HuH-7 (cell line): ENCODE measurements around the gene NT5C3A.

Experiments used
- DNase-seq: peaks from one replicate; pipeline ENCODE4 v3.0.0; 2011; ENCODE audit warnings: low spot score

NT5C3A gene

GRCh38 chr7:33075818-33076518, 13.4 kb upstream of the NT5C3A start:
- DNase-seq = no peak

GRCh38 chr7:33073243-33073642, 10.7 kb upstream of the NT5C3A start:
- DNase-seq = no peak

DNA sequence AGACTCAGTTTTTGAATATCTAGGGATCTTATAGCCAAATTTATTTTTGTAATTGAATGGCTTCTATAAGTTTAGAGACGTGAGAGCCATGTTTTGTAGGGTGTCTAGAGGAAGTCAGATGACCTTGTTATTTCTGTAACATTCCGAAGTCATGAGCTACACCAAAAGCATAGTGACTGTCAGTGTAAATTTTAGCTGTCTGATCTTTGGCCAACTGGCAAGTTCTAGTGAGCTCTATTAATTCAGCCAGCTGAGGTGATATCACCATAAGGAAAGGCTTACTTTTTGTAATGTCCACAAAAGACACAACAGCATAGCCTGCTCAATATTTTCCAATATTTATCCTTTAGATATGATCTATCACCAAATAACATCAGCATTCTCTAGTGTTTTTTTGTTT, 9.9 kb upstream of the NT5C3A start:
- DNase-seq = no peak

GRCh38 chr7:33070831-33071230, 8.3 kb upstream of the NT5C3A start:
- DNase-seq = no peak

DNA sequence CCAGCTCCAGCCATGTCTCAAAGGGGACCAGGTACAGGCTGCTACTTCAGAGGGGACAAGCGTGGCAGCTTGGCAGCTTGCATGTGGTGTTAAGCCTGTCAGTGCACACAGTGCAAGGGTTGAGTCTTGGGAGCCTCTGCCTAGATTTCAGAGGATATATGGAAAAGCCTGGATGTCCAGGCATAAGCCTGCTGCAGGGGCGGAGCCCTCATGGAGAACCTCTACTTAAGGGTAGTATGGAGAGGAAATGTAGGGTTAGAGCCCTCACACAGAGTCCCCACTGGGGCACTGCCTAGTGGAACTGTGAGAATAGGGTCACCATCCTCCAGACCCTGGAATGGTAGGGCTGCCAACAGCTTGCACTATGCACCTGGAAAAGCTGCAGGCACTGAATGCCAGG, 7.7 kb upstream of the NT5C3A start:
- DNase-seq = no peak

DNA sequence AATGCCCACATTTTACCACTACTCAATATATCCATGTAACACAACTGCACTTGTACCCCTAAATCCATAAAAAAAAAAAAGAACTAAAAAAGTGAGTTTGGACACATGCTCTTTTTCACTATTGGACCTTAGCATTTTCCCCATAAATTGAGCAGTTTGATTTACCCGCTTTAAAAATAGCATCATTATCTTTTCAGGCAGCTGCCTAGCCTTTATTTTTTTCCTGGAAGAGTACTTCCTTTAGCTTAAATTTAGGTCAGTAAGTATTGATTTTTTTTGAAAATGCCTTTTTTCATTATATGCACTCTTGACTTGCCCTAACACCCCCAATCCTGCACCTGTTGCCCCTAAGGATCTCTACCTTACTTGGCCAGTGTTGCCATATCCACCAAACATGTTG, 5.3 kb upstream of the NT5C3A start:
- no peak for DNase-seq

- DNase-seq = no peak
Observed at GRCh38 chr7:33066771-33067170, 4.2 kb upstream of the NT5C3A start.

- no peak for DNase-seq
Observed at GRCh38 chr7:33065981-33066380, 3.4 kb upstream of the NT5C3A start.

DNA sequence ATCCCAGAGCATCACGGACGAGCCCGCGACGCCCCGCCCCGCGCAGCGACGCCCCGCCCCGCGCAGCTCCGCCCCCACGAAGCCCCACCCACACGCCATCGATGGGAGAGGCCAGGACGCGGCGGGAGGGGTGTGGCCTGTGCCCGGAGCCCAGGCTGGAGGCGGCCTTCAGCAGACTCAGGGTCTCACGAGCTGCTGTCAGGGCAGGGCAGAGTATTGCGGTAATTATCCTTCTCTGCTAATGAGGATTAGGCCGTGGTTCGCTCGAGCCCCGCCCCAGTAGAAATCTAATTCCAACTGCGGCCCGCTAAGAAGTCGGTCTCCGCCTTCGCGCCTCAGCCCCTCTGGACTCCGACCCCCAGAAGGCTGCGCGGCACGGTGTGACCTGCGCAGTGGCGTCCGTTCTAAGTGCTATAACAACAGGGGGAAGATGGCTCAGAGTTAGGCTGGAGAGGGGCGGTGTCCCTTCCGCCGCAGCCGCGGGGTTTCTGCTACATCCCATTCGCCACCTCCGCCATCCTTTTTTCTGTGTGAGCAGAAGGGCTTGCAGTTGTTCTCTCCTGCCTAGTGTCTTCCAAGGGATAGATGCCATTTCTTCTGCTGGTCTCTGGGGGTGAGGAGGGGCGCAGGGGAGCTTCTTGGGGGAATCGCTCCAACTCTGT, 337 bp upstream of the NT5C3A start:
- DNase-seq = peak; percentile 93

DNA sequence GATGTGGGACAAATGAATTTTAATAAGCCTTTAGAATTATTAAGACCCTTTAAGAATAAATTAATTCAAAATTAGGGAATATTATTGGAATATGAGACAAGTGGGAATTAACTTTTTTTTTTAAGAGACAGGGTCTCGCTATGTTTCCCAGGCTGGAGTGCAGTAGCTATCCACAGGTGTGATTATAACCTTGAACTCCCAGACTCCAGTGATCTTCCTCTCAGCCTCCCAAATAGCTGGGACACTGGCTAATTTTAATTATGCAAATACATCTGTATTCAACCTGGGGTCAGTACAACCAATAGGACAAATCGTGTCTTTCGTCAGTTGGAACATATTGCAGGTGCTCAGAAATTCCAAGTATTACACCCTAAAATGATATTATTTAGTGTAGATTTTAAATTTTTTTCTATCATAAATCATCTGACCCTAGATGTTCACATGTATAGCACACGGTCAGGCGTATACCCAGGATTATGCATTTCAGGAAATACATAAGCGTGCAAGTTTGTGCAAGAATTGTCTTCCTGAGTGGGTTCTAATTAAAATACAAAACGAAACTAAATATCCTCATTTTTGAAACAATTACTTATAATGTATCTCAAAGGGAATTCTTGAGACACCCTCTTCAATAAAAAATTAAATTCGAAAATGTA, 1.2 kb downstream of the NT5C3A start:
- DNase-seq = no peak

DNA sequence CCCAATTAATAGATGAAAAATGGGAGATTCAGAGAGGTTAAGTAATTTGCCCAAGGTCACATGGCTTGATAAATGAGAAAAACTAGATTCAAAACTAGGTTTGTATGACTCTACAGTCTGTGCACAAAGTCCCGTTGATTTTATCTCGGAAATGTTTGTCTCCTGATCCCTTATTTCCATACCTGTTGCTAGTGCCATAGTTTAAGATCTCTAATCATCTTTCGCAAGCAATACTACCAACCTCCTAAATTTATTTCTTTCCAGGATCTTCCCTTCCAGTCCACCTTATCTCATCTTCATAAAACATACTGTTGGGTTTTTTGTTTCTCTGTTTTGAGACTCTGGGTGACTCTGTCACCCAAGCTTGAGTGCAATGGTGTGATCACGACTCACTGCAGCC, 2.9 kb downstream of the NT5C3A start:
- DNase-seq = no peak

- DNase-seq = no peak
Observed at GRCh38 chr7:33055158-33055557, 7.4 kb downstream of the NT5C3A start.

GRCh38 chr7:33054261-33054964, 8.2 kb downstream of the NT5C3A start:
- no peak for DNase-seq

- DNase-seq = no peak
Observed at GRCh38 chr7:33053721-33054120, 8.9 kb downstream of the NT5C3A start.

GRCh38 chr7:33050535-33051318, 11.8 kb downstream of the NT5C3A start:
- DNase-seq = no peak

- DNase-seq = no peak
Observed at GRCh38 chr7:33048704-33049103, 13.9 kb downstream of the NT5C3A start.

DNA sequence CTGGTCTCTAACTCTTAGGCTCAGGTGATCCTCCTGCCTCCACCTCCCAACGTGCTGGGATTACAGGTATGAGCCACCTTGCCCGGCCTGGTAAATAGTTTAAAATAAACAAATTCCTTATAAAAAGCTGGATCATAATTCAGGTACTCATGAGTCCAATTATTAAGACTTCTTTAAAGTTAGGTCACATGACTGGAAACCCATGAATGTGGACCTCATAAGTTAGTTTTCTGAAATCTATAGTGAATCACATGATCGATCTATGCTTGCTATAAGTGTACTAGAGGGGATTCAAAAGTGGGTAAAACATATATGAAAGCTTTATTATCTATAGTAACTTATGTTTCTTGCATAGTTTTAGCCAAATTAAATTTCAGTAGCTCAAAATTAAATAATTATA, 14.3 kb downstream of the NT5C3A start:
- no peak for DNase-seq

- DNase-seq = no peak
Observed at GRCh38 chr7:33044986-33045385, 17.6 kb downstream of the NT5C3A start.

DNA sequence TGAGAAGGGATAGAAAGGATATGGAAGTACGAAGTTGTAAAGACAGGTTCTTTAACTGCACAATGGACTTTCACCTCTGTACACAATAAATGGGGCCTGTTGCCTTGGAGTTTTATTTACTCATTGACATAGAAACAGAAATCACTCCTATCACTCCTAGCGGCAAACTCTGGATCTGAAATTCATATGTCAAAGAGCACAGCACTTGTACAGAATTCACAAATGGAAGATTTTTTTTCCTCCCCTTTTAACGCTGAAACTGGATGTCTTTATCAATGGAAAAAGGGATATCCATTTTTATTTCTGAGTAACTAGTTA, 18.2 kb downstream of the NT5C3A start:
- peak; percentile 60 for DNase-seq

DNA sequence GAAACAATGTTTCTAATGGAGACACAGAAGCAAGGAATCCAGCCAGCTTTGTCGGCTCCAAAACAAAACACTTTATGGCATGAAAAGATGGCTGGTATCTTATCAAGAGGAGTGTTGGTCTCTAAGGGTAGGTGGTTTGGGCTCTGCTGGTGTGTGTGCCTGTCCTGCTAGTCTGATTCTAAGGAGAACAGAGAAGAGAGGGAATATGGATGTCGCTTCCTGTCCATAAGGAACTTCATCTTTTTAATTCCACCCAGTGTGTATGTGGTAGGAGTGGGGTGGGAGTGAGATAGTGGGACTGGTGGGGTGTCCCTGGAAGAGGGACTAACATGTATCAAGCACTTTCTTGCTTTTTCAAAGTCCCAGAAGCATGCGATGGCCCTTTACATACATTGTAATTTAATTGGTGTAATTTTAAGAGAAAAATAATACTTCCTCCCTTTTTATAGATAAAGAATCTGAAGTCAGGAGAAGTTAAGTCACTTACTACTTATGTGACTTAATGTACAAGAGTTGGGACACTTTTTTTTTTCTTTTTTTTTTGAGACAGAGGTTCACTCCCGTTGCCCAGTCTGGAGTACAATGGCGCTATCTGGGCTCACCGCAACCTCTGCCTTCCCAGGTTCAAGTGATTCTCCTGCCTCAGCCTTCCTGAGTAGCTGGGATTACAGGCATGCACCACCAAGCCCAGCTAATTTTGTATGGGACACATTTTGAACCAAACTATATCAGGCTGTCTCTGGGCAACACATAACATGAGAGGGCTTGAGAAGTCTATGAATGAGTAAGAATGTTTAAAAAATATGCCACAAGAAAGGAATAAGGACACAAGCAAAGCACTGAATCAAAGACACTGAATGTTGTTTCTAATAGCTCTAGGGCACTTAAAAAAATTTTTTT, 18.8 kb downstream of the NT5C3A start:
- no peak for DNase-seq
